Activated naive CD8-positive, alpha-beta T cell treated with anti-CD3 and anti-CD28 coated beads, Interleukin-2, amount 50 U/mL, for 24 hours (primary cell): Measurements from ENCODE around the gene MUCL3.
"Not testable (repeated sequence)": the region's sequence is repeated elsewhere in the genome, so short reads cannot be mapped to it uniquely, and the experiment has no call there.

ENCODE experiments used
- ATAC-seq: fragments of 150-1000 bp; cut with Tn5 transposase; one replicate; pipeline ENCODE4 v1.10.0; 2021
- DNase-seq: peaks from one replicate; pipeline ENCODE4 v3.0.0; 2021
- H3K27ac Mint-ChIP-seq: one replicate; pipeline ENCODE4 v1.8.0; 2021; ENCODE audit warnings: mild to moderate bottlenecking, mixed read lengths
- H3K27me3 Mint-ChIP-seq: one replicate; pipeline ENCODE4 v1.8.0; 2021; ENCODE audit warnings: mixed read lengths
- H3K36me3 Mint-ChIP-seq: one replicate; pipeline ENCODE4 v1.8.0; 2021; ENCODE audit warnings: low read depth, mixed read lengths
- H3K4me1 Mint-ChIP-seq: one replicate; pipeline ENCODE4 v1.8.0; 2021; ENCODE audit warnings: mixed read lengths
- H3K4me3 Mint-ChIP-seq: one replicate; pipeline ENCODE4 v1.8.0; 2021; ENCODE audit warnings: mild to moderate bottlenecking, moderate library complexity, mixed read lengths
- H3K9me3 Mint-ChIP-seq: one replicate; pipeline ENCODE4 v1.8.0; 2021; ENCODE audit warnings: mixed read lengths

Gene MUCL3

DNA sequence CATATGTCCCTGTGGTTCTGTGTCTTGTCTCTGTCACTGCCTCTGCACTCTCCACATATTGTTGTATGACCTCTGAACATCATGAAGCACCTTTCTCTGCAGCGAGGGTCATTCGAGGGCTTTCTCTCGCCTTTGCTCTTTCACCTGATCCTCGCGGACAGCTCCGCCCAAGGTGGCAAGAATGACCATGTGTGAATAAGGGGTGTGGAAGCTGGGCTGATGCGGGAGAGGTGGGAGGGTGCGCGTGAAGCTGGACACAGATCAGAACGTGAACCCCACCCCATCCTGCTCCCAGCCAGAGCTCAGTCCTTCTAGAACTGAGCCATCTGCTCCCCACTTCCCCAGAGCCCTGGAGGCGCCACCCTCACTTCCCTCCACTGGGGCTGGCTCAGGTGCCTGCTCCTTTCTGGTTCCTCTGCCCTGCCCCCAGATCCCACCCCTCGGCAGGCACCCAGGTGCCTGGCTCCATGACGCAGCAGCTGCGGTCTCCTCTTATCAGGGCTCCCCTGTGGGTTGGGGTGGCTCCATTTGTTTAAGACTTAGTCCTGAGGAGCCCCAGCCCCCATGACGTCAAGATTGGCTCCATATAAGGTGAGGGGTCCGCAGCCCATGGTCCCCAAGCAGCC is at the start of gene MUCL3:
TSS of gene MUCL3 (plus strand) at position 613 of the 626 bp plus-strand sequence. CDS start 27 bp downstream, outside the sequence.
- Mint-ChIP-seq H3K27me3 (peaks cover 42% of the 10 kb centered on the region), H3K4me1 (no peaks in the 10 kb centered on the region), H3K36me3 (no peaks in the 10 kb centered on the region), H3K9me3 (no peaks in the 10 kb centered on the region), H3K4me3 (no peak within 1 kb of the TSS), H3K27ac (no peak within 1 kb of the TSS)
- ATAC-seq = no peak
- DNase-seq = no peak

DNA sequence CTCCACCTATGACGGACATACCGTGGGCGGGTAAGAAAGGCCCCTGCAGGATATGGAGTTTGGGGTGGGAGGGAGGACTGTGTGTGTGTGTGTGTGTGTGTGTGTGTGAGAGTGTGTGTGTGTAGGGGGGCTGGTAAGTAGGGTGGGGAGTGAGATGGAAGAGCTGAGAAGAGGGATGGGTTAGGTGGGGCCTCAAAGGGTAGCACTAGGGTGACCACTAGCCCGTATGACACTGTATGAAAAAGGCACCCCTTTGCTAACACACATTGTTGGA is 49.4 kb upstream of the MUCL3 start:
- Mint-ChIP-seq H3K36me3 (peaks cover 3% of the 10 kb centered on the region), H3K27ac (no peak overlapping the region)
- no peak for DNase-seq

DNA sequence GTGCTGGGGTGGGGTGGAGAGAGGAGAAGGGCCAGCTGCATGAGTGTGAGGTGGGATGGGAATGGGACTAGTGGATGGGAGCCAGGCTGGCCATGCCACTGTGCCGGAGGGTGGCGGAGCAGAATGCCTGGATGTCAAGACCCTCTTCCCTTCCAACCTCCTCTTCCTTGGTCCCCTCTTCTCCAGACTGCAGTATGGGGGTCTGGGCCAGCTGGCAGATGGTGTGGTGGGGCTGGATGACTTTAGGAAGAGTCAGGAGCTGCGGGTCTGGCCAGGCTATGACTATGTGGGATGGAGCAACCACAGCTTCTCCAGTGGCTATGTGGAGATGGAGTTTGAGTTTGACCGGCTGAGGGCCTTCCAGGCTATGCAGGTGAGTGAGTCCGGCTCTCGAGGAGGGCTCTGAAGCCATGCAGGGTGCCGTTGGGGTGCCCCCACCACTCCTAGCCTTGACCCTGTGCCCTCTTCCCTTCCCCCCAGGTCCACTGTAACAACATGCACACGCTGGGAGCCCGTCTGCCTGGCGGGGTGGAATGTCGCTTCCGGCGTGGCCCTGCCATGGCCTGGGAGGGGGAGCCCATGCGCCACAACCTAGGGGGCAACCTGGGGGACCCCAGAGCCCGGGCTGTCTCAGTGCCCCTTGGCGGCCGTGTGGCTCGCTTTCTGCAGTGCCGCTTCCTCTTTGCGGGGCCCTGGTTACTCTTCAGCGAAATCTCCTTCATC is 48.8 kb upstream of the MUCL3 start:
- Mint-ChIP-seq H3K4me1 (no peaks in the 10 kb centered on the region), H3K9me3 (no peaks in the 10 kb centered on the region), H3K27me3 (no peaks in the 10 kb centered on the region), H3K27ac (no peak overlapping the region), H3K36me3 (peaks cover 3% of the 10 kb centered on the region), H3K4me3 (no peak overlapping the region)
- no peak for DNase-seq
- ATAC-seq = no peak

More for the DNA sequence above, 49.4 kb upstream of the MUCL3 start:
- Mint-ChIP-seq H3K4me1 (peaks cover 4% of the 10 kb centered on the region), H3K27me3 (no peaks in the 10 kb centered on the region), H3K4me3 (no peak overlapping the region), H3K9me3 (no peaks in the 10 kb centered on the region)
- ATAC-seq = no peak

GRCh38 chr6:30893001-30893591 is 47.7 kb upstream of the MUCL3 start:
- no peaks in the 10 kb centered on the region for H3K4me1 Mint-ChIP-seq
- H3K27ac Mint-ChIP-seq = no peak overlapping the region
- H3K36me3 Mint-ChIP-seq = peaks cover 3% of the 10 kb centered on the region
- H3K9me3 Mint-ChIP-seq = no peaks in the 10 kb centered on the region
- H3K27me3 Mint-ChIP-seq = no peaks in the 10 kb centered on the region
- ATAC-seq (no peak), DNase-seq (no peak)
- H3K4me3 Mint-ChIP-seq = no peak overlapping the region

DNA sequence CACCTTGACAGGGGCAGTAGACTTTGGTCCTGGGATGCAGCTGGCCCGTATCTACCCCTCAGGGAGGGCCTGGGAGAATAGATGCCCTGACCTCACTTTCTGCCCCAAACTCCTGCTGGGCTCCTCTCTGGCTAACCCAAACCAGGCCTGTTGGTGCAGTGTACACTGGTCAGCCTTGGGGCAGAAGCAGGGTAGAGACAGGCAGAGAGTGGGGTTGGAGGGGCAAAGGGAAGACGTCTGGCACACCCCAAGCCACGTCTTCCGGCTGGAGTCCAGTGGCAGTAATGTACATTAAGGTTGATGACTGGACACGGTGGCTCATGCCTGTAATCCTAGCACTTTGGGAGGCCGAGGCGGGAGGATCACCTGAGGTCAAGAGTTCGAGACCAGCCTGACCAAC is 47.1 kb upstream of the MUCL3 start:
- peaks cover 3% of the 10 kb centered on the region for H3K36me3 Mint-ChIP-seq
- H3K4me3 Mint-ChIP-seq = no peak overlapping the region
- H3K4me1 Mint-ChIP-seq = no peaks in the 10 kb centered on the region
- no peaks in the 10 kb centered on the region for H3K9me3 Mint-ChIP-seq
- DNase-seq = no peak
- H3K27me3 Mint-ChIP-seq = no peaks in the 10 kb centered on the region
- H3K27ac Mint-ChIP-seq = no peak overlapping the region
- no peak for ATAC-seq

DNA sequence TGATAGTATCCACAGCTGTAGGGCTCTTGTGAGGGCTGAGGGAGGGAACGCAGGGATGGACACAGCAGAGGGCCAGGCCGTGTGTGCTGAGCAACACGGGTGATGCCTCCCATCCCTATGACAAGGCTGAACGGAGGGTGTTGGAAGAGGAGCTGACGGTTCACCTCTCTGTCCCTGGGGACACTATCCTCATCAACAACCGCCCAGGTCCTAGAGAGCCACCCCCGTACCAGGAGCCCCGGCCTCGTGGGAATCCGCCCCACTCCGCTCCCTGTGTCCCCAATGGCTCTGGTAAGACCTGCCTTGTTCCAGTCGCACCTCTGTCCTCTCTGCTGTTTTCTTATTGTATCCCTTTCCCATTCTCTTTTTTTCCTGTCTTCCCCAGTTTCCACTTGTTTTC is 46.4 kb upstream of the MUCL3 start:
- no peaks in the 10 kb centered on the region for H3K4me1 Mint-ChIP-seq
- peaks cover 3% of the 10 kb centered on the region for H3K36me3 Mint-ChIP-seq
- ATAC-seq (no peak), DNase-seq (no peak)
- H3K27me3 Mint-ChIP-seq = no peaks in the 10 kb centered on the region
- no peaks in the 10 kb centered on the region for H3K9me3 Mint-ChIP-seq
- no peak overlapping the region for H3K4me3 Mint-ChIP-seq
- H3K27ac Mint-ChIP-seq = no peak overlapping the region

- ATAC-seq = no peak
- H3K9me3 Mint-ChIP-seq = no peaks in the 10 kb centered on the region
- H3K4me3 Mint-ChIP-seq = no peak overlapping the region
- H3K36me3 Mint-ChIP-seq = peaks cover 3% of the 10 kb centered on the region
- DNase-seq = no peak
- H3K27ac Mint-ChIP-seq = no peak overlapping the region
- no peaks in the 10 kb centered on the region for H3K27me3 Mint-ChIP-seq
- H3K4me1 Mint-ChIP-seq = no peaks in the 10 kb centered on the region
These were observed 45.8 kb upstream of the MUCL3 start for GRCh38 chr6:30894935-30895334.

GRCh38 chr6:30895343-30895742 is 45.4 kb upstream of the MUCL3 start:
- H3K27ac Mint-ChIP-seq = no peak overlapping the region
- DNase-seq = no peak
- H3K27me3 Mint-ChIP-seq = no peaks in the 10 kb centered on the region
- no peak overlapping the region for H3K4me3 Mint-ChIP-seq
- H3K9me3 Mint-ChIP-seq = no peaks in the 10 kb centered on the region
- H3K4me1 Mint-ChIP-seq = no peaks in the 10 kb centered on the region
- no peak for ATAC-seq
- H3K36me3 Mint-ChIP-seq = peaks cover under 1% of the 10 kb centered on the region

- H3K4me3 Mint-ChIP-seq = no peak overlapping the region
- H3K9me3 Mint-ChIP-seq = no peaks in the 10 kb centered on the region
- no peaks in the 10 kb centered on the region for H3K27me3 Mint-ChIP-seq
- H3K4me1 Mint-ChIP-seq = peaks cover 4% of the 10 kb centered on the region
- H3K36me3 Mint-ChIP-seq = no peaks in the 10 kb centered on the region
- DNase-seq = no peak
- no peak overlapping the region for H3K27ac Mint-ChIP-seq
- ATAC-seq = no peak
These were observed 44.2 kb upstream of the MUCL3 start for GRCh38 chr6:30896541-30896940.

DNA sequence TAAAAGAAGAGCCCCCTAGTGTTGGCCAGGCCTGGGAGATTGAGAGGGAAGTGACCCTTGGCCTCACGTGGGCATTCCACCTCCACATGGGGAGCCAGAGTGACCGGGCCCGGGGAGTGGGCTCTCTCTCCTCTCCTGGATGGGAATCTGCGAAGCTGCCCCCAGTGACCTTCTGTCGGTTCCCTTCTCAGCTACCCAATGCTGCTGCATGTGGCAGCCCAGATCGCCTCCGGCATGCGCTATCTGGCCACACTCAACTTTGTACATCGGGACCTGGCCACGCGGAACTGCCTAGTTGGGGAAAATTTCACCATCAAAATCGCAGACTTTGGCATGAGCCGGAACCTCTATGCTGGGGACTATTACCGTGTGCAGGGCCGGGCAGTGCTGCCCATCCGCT is 42.9 kb upstream of the MUCL3 start:
- ATAC-seq = no peak
- Mint-ChIP-seq H3K27me3 (no peaks in the 10 kb centered on the region), H3K4me1 (peaks cover 11% of the 10 kb centered on the region), H3K36me3 (no peaks in the 10 kb centered on the region), H3K4me3 (no peak overlapping the region), H3K9me3 (no peaks in the 10 kb centered on the region), H3K27ac (no peak overlapping the region)
- DNase-seq = no peak

DNA sequence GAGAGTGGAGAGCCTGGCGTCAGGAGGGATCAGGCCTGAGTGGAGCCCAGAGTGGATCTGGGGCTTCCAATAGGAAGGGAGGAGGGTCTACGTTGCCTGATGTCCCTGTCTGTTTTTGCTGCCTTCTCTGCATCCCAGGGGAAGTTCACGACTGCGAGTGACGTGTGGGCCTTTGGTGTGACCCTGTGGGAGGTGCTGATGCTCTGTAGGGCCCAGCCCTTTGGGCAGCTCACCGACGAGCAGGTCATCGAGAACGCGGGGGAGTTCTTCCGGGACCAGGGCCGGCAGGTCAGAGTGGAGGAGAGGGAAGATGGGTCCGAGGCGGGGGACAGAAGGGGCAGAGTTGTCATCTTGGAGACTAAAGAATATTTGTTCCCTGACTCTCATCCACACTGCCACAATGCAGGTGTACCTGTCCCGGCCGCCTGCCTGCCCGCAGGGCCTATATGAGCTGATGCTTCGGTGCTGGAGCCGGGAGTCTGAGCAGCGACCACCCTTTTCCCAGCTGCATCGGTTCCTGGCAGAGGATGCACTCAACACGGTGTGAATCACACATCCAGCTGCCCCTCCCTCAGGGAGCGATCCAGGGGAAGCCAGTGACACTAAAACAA is 41.9 kb upstream of the MUCL3 start:
- Mint-ChIP-seq H3K9me3 (no peaks in the 10 kb centered on the region), H3K27me3 (no peaks in the 10 kb centered on the region), H3K36me3 (no peaks in the 10 kb centered on the region), H3K4me1 (peaks cover 14% of the 10 kb centered on the region), H3K4me3 (no peak overlapping the region), H3K27ac (no peak overlapping the region)
- DNase-seq (no peak), ATAC-seq (no peak)

- no peaks in the 10 kb centered on the region for H3K36me3 Mint-ChIP-seq
- no peak overlapping the region for H3K4me3 Mint-ChIP-seq
- H3K27ac Mint-ChIP-seq = no peak overlapping the region
- H3K27me3 Mint-ChIP-seq = no peaks in the 10 kb centered on the region
- DNase-seq (no peak), ATAC-seq (no peak)
- peaks cover 14% of the 10 kb centered on the region for H3K4me1 Mint-ChIP-seq
- H3K9me3 Mint-ChIP-seq = no peaks in the 10 kb centered on the region
These were observed 39.8 kb upstream of the MUCL3 start for GRCh38 chr6:30900863-30901417.

DNA sequence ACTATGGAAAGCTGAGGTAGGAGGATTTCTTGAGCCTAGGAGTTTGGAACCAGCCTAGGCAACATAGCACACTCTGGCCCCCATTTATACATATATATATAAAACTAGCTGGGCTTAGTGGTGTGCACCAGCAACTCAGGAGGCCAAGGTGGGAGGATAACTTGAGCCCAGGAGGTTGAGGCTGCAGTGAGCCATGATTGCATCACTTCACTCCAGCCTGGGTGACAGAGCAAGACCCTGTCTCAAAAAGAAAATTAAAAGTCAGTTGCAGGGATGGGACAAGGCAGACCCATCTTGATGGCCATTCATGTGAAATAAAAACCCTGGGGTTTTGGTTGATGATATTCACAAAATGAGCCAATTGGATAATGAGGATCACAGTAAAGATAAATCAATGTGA is 39.3 kb upstream of the MUCL3 start:
- no peak overlapping the region for H3K27ac Mint-ChIP-seq
- no peak for ATAC-seq

GRCh38 chr6:30902196-30902595 is 38.6 kb upstream of the MUCL3 start:
- not testable (repeated sequence) for ATAC-seq, H3K36me3 Mint-ChIP-seq, H3K27ac Mint-ChIP-seq, H3K9me3 Mint-ChIP-seq, H3K4me3 Mint-ChIP-seq, DNase-seq, H3K27me3 Mint-ChIP-seq
- peaks cover 15% of the 10 kb centered on the region for H3K4me1 Mint-ChIP-seq

More for the DNA sequence above, 39.3 kb upstream of the MUCL3 start:
- Mint-ChIP-seq H3K9me3 (no peaks in the 10 kb centered on the region), H3K4me1 (peaks cover 14% of the 10 kb centered on the region), H3K4me3 (no peak overlapping the region), H3K27me3 (no peaks in the 10 kb centered on the region), H3K36me3 (no peaks in the 10 kb centered on the region)
- no peak for DNase-seq

- H3K27me3 Mint-ChIP-seq = no peaks in the 10 kb centered on the region
- no peak for DNase-seq
- no peak for ATAC-seq
- H3K4me1 Mint-ChIP-seq = peaks cover 17% of the 10 kb centered on the region
- no peaks in the 10 kb centered on the region for H3K9me3 Mint-ChIP-seq
- H3K27ac Mint-ChIP-seq = no peak overlapping the region
- H3K36me3 Mint-ChIP-seq = no peaks in the 10 kb centered on the region
- H3K4me3 Mint-ChIP-seq = no peak overlapping the region
These were observed 38.1 kb upstream of the MUCL3 start for GRCh38 chr6:30902709-30903108.
